Measurements from ENCODE around the gene BLMH. TPM values are rescaled to one million over a fixed set of nuclear protein-coding genes. Genes with fewer than 3 reads are reported as not detected.

BLMH gene
- total and polyA plus RNA-seq, 2 donors (not counting 1 experiment from before 2014, with no cell fraction given) = 5.9 to 25.9 TPM

GRCh38 chr17:30340801-30341356, 49.1 kb upstream of the BLMH start:
- TF ChIP-seq EZH2 (IDR thresholded peaks at IDR 0.05; ENCODE audit: borderline replicate concordance, insufficient read depth, low read depth, low read length, poor library complexity, severe bottlenecking) (no peak), CTCF (IDR thresholded peaks at IDR 0.05) (no peak)
- H3K4me2 ChIP-seq (replicated peaks; ENCODE audit: low read depth, low read length, poor library complexity, severe bottlenecking) = no peak overlapping the region
- ChIA-PET CTCF (interaction anchor here (0.6 to 9.6 kb wide), 27 partner anchors 8 to 1311 kb away, joined by 3 to 218 read pairs (median 4); partner anchors contain the start of gene GOSR1), POLR2A (interaction anchor here (0.7 kb wide), 1 partner anchor 30 kb away, joined by 5 read pairs; no protein-coding TSS in a partner anchor)
- Mint-ChIP-seq H3K4me3 (no peak overlapping the region), H3K9me3 (ENCODE audit: insufficient read depth) (no peaks in the 10 kb centered on the region), H3K27me3 (peaks cover 3% of the 10 kb centered on the region), H3K27ac (no peak overlapping the region), H3K4me1 (peaks cover 7% of the 10 kb centered on the region)
- ATAC-seq (ENCODE audit: low read depth) (no peak), DNase-seq (no peak)
- intact Hi-C loops (cut with micrococcal nuclease) = loop anchor here (1.0 to 2.0 kb wide), 2 partner anchors 22 to 378 kb away; no protein-coding TSS in a partner anchor
- 78% methylated on average over 4 of the region's 6 CpGs for WGBS (ENCODE audit: insufficient coverage)
- no peaks in the 10 kb centered on the region for H3K79me2 ChIP-seq (ENCODE audit: control insufficient read depth, insufficient read depth, low read length)
- H3K4me1 ChIP-seq (ENCODE audit: control insufficient read depth in 2 of 2, insufficient read depth in 2 of 2, low read length in 2 of 2) = peaks cover 0 to 4% of the 10 kb centered on the region in 2 donors
- no peak overlapping the region for H3K9ac ChIP-seq (ENCODE audit: low read length)
- H3K27ac ChIP-seq (ENCODE audit: low read length in 2 of 2) = no peak overlapping the region
- no peaks in the 10 kb centered on the region for H3K9me3 ChIP-seq (ENCODE audit: control extremely low read depth in 1 of 3, control insufficient read depth in 2 of 3, insufficient read depth in 1 of 3, low read length in 2 of 3)
- H4K20me1 ChIP-seq (ENCODE audit: control insufficient read depth, insufficient read depth, low read length, poor library complexity, severe bottlenecking) = no peaks in the 10 kb centered on the region
- no peak overlapping the region for H2AFZ ChIP-seq (ENCODE audit: insufficient read depth, low read depth, low read length, poor library complexity, severe bottlenecking)
- H3K27me3 ChIP-seq (replicated peaks in 1 of 4; ENCODE audit: control extremely low read depth in 1 of 4, control insufficient read depth in 3 of 4, insufficient read depth in 4 of 4, low read length in 3 of 4) = no peaks in the 10 kb centered on the region
- H3K4me3 ChIP-seq (ENCODE audit: control extremely low read depth in 1 of 5, extremely low read depth in 1 of 5, insufficient read depth in 1 of 5, low read depth in 2 of 5, low read length in 4 of 5) = no peak overlapping the region
- no peaks in the 10 kb centered on the region for H3K36me3 ChIP-seq (replicated peaks in 1 of 2; ENCODE audit: control extremely low read depth in 1 of 2, control insufficient read depth in 1 of 2, extremely low read depth in 1 of 2, insufficient read depth in 2 of 2, low read length in 1 of 2)

GRCh38 chr17:30339086-30339485, 47.3 kb upstream of the BLMH start:
- H3K9ac ChIP-seq (ENCODE audit: low read length) = no peak overlapping the region
- ChIA-PET CTCF (interaction anchor here (0.6 to 9.6 kb wide), 14 partner anchors 10 to 233 kb away, joined by 3 to 218 read pairs (median 4); partner anchors contain the start of gene BLMH), POLR2A (no interaction called here)
- no peak overlapping the region for H3K4me2 ChIP-seq (replicated peaks; ENCODE audit: low read depth, low read length, poor library complexity, severe bottlenecking)
- Mint-ChIP-seq H3K27me3 (peaks cover 3% of the 10 kb centered on the region), H3K27ac (no peak overlapping the region), H3K4me3 (no peak overlapping the region), H3K9me3 (ENCODE audit: insufficient read depth) (no peaks in the 10 kb centered on the region), H3K4me1 (peaks cover 5% of the 10 kb centered on the region)
- H2AFZ ChIP-seq (ENCODE audit: insufficient read depth, low read depth, low read length, poor library complexity, severe bottlenecking) = no peak overlapping the region
- TF ChIP-seq CTCF (IDR thresholded peaks at IDR 0.05) = no peak
- no peak for TF ChIP-seq EZH2 (IDR thresholded peaks at IDR 0.05; ENCODE audit: borderline replicate concordance, insufficient read depth, low read depth, low read length, poor library complexity, severe bottlenecking)
- no peak overlapping the region for H3K27ac ChIP-seq (ENCODE audit: low read length in 2 of 2)
- no peaks in the 10 kb centered on the region for H3K27me3 ChIP-seq (replicated peaks in 1 of 4; ENCODE audit: control extremely low read depth in 1 of 4, control insufficient read depth in 3 of 4, insufficient read depth in 4 of 4, low read length in 3 of 4)
- H3K9me3 ChIP-seq (ENCODE audit: control extremely low read depth in 1 of 3, control insufficient read depth in 2 of 3, insufficient read depth in 1 of 3, low read length in 2 of 3) = no peaks in the 10 kb centered on the region
- no peak for ATAC-seq (ENCODE audit: low read depth)
- H3K36me3 ChIP-seq (replicated peaks in 1 of 2; ENCODE audit: control extremely low read depth in 1 of 2, control insufficient read depth in 1 of 2, extremely low read depth in 1 of 2, insufficient read depth in 2 of 2, low read length in 1 of 2) = no peaks in the 10 kb centered on the region
- intact Hi-C loops (cut with micrococcal nuclease) = no loop called here
- no peaks in the 10 kb centered on the region for H3K79me2 ChIP-seq (ENCODE audit: control insufficient read depth, insufficient read depth, low read length)
- peaks cover 0 to 4% of the 10 kb centered on the region in 2 donors for H3K4me1 ChIP-seq (ENCODE audit: control insufficient read depth in 2 of 2, insufficient read depth in 2 of 2, low read length in 2 of 2)
- H3K4me3 ChIP-seq (ENCODE audit: control extremely low read depth in 1 of 5, extremely low read depth in 1 of 5, insufficient read depth in 1 of 5, low read depth in 2 of 5, low read length in 4 of 5) = no peak overlapping the region
- no peaks in the 10 kb centered on the region for H4K20me1 ChIP-seq (ENCODE audit: control insufficient read depth, insufficient read depth, low read length, poor library complexity, severe bottlenecking)
- WGBS (ENCODE audit: insufficient coverage) = no CpG with 5 or more reads among the region's 2 CpGs
- DNase-seq = no peak

All from B cell (primary cell).